GM23248 (cell line): Measurements from ENCODE around the gene CADM1. TPM values are rescaled to one million over a fixed set of nuclear protein-coding genes. Genes with fewer than 3 reads are reported as not detected.
A peak's percentile ranks its signal among the peaks of the same experiment; 100 is the strongest.

Experiments
- DNase-seq: peaks from one replicate; pipeline ENCODE4 v3.0.0-alpha.2; 2015
- H2AFZ ChIP-seq: fragments of 200-600 bp; sonication (generic); 2 replicates; pipeline ENCODE4 v1.6.1; 2016; ENCODE audit warnings: antibody characterized with exemption
- H3F3A ChIP-seq: fragments of 200-600 bp; sonication (generic); 2 replicates; pipeline ENCODE4 v1.6.1; 2016; ENCODE audit warnings: mild to moderate bottlenecking, antibody characterized with exemption, mixed run types; ENCODE audit not compliant: insufficient read depth
- H3K27ac ChIP-seq: fragments of 200-600 bp; sonication (generic); 2 replicates; pipeline ENCODE4 v1.5.1; 2016; ENCODE audit warnings: mild to moderate bottlenecking
- H3K27me3 ChIP-seq: fragments of 200-600 bp; sonication (generic); replicated peaks from 2 replicates; pipeline ENCODE4 v1.6.1; 2016; ENCODE audit warnings: mild to moderate bottlenecking; ENCODE audit not compliant: insufficient read depth
- H3K36me3 ChIP-seq: fragments of 200-600 bp; sonication (generic); 2 replicates; pipeline ENCODE4 v1.6.1; 2016; ENCODE audit warnings: low read depth, mild to moderate bottlenecking
- H3K4me1 ChIP-seq: fragments of 200-600 bp; sonication (generic); 2 replicates; pipeline ENCODE4 v1.6.1; 2016; ENCODE audit warnings: mild to moderate bottlenecking; ENCODE audit not compliant: insufficient read depth
- H3K4me2 ChIP-seq: fragments of 200-600 bp; sonication (generic); one replicate; pipeline ENCODE4 v1.6.1; 2016; ENCODE audit warnings: mild to moderate bottlenecking; ENCODE audit not compliant: unreplicated experiment
- H3K4me3 ChIP-seq: fragments of 200-600 bp; sonication (generic); 2 replicates; pipeline ENCODE4 v1.5.1; 2016; ENCODE audit warnings: mild to moderate bottlenecking
- H3K79me2 ChIP-seq: fragments of 200-600 bp; sonication (generic); 2 replicates; pipeline ENCODE4 v1.6.1; 2016; ENCODE audit warnings: mild to moderate bottlenecking; ENCODE audit not compliant: insufficient read depth
- H3K9ac ChIP-seq: fragments of 200-600 bp; sonication (generic); 2 replicates; pipeline ENCODE4 v1.6.1; 2016; ENCODE audit warnings: mild to moderate bottlenecking
- H3K9me2 ChIP-seq: fragments of 200-600 bp; sonication (generic); 2 replicates; pipeline ENCODE4 v1.6.1; 2016; ENCODE audit warnings: mixed run types, mild to moderate bottlenecking, moderate library complexity; ENCODE audit not compliant: insufficient read depth
- H3K9me3 ChIP-seq: fragments of 200-600 bp; sonication (generic); one replicate; pipeline ENCODE4 v1.6.1; 2017; ENCODE audit warnings: low read depth
- H4K20me1 ChIP-seq: fragments of 200-600 bp; sonication (generic); 2 replicates; pipeline ENCODE4 v1.6.0; 2016; ENCODE audit not compliant: insufficient read depth
- EZH2 ChIP-seq: fragments of 200-600 bp; sonication (generic); IDR thresholded peaks from 2 replicates; pipeline ENCODE4 v1.6.1; 2018; ENCODE audit warnings: antibody characterized with exemption, mild to moderate bottlenecking; ENCODE audit not compliant: insufficient read depth, poor library complexity, severe bottlenecking
- EZH2phosphoT487 ChIP-seq: fragments of 200-600 bp; sonication (generic); IDR thresholded peaks from 2 replicates; pipeline ENCODE4 v1.6.1; 2018; ENCODE audit warnings: antibody characterized with exemption, moderate library complexity, mild to moderate bottlenecking, low read depth; ENCODE audit not compliant: insufficient read depth
- WGBS, 2 experiments: methylation state at CpG; one replicate each; pipeline ENCODE4 v1.1.6; 2015 to 2017; ENCODE audit warnings: low lambda C conversion rate in 2 of 2, low coverage in 1 of 2; ENCODE audit errors: missing lambda C conversion rate in 2 of 2; 5-methylcytosine and 5-hydroxymethylcytosine counted together
- in situ Hi-C: fragments of 300-500 bp; cut with MboI; formaldehyde crosslinking; loops from 2 replicates; pipeline ENCODE4 v1.15.0; 2020
- polyA plus RNA-seq: library from polyadenylated mRNA; unstranded; fragments of >200 nt; fragmentation: Nextera tagmentation; extraction: Ambion mirVana; gene quantifications from 2 replicates; pipeline ENCODE4 v1.2.1, GENCODE V29; 2016
- total RNA-seq: library from RNA; depleted of rRNA; stranded (reverse); fragments of >200 nt; shearing (Covaris generic); gene quantifications from 2 replicates; pipeline ENCODE4 v1.2.3, GENCODE V29; 2014

The CADM1 gene
- total and polyA plus RNA-seq, 2 experiments from 2014 or later, result 0.83 to 1.4 TPM

DNA sequence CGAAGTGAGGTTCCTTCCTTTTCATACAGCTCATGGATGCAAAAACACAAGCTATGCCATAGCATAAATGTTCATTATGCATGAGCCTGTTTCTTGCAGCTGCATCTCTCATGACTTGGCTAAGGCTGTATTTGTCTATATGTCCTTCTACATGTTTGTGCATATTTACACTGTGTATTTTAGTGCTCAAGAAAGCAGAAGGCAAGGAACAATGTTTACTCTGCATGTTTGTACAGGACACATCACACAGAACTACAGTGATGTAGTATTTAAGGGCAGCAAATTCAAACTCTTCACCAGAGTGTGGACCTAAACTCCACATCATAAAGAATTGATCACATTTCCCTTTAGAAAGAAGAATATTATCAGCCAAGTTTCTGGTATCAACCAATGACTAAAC lies 170.3 kb downstream of the CADM1 start:
- Histone ChIP-seq H3K9ac (no peak overlapping the region), H3K27ac (no peak overlapping the region), H3K4me1 (no peaks in the 10 kb centered on the region), H3K79me2 (no peaks in the 10 kb centered on the region), H3K36me3 (no peaks in the 10 kb centered on the region), H3K27me3 (0 out of 2 replicates have a peak, but pooled peaks cover 11% of the 10 kb centered on the region), H3K9me3 (no peaks in the 10 kb centered on the region), H2AFZ (no peak overlapping the region), H3K4me2 (no peak overlapping the region), H3F3A (no peaks in the 10 kb centered on the region), H4K20me1 (no peaks in the 10 kb centered on the region), H3K4me3 (no peak overlapping the region), H3K9me2 (no peaks in the 10 kb centered on the region)
- TF ChIP-seq EZH2phosphoT487, result no peak
- no peak for TF ChIP-seq EZH2
- in situ Hi-C loops, result loop anchor here (25.0 kb wide), 1 partner anchor 1353 kb away; no protein-coding TSS in a partner anchor
- WGBS, 2 experiments, result 0% methylated on average over 1 of the region's 1 CpG
- DNase-seq, result no peak

DNA sequence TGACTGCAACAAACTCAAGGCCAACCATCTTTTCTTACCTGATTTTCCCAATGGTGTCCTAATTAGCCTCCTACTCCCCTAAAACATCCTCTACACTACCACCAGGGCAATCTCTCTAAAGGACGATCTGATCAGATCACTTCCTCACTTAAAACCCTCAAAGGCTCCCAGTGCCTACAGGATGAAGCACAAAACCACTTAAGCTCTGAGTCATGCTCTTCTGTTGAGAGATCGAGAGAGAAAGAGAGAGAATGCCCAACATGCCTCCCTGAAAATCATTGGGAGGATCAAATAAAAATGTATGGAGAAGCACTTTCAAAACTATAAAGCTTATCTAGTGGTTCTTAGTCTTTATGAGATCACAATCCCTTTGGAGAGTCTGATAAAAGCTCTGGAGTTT lies 171.1 kb downstream of the CADM1 start:
- TF ChIP-seq EZH2phosphoT487 (no peak), EZH2 (no peak)
- peaks cover 11% of the 10 kb centered on the region; the same call in 1 of the 2 replicates for H3K27me3 ChIP-seq
- no peaks in the 10 kb centered on the region for H3K79me2 ChIP-seq
- DNase-seq, result peak; percentile 23
- no peaks in the 10 kb centered on the region for H3K9me2 ChIP-seq
- H3K4me1 ChIP-seq, result no peaks in the 10 kb centered on the region
- no peak overlapping the region for H3K9ac ChIP-seq
- in situ Hi-C loops, result loop anchor here (25.0 kb wide), 1 partner anchor 1354 kb away; no protein-coding TSS in a partner anchor
- no peaks in the 10 kb centered on the region for H3K9me3 ChIP-seq
- no peaks in the 10 kb centered on the region for H4K20me1 ChIP-seq
- no peak overlapping the region for H3K27ac ChIP-seq
- WGBS, 2 experiments, result 43 to 46% methylated on average over 2 of the region's 2 CpGs
- H3K4me2 ChIP-seq, result no peak overlapping the region
- H2AFZ ChIP-seq, result no peak overlapping the region
- no peaks in the 10 kb centered on the region for H3F3A ChIP-seq
- H3K36me3 ChIP-seq, result no peaks in the 10 kb centered on the region
- no peak overlapping the region for H3K4me3 ChIP-seq

DNA sequence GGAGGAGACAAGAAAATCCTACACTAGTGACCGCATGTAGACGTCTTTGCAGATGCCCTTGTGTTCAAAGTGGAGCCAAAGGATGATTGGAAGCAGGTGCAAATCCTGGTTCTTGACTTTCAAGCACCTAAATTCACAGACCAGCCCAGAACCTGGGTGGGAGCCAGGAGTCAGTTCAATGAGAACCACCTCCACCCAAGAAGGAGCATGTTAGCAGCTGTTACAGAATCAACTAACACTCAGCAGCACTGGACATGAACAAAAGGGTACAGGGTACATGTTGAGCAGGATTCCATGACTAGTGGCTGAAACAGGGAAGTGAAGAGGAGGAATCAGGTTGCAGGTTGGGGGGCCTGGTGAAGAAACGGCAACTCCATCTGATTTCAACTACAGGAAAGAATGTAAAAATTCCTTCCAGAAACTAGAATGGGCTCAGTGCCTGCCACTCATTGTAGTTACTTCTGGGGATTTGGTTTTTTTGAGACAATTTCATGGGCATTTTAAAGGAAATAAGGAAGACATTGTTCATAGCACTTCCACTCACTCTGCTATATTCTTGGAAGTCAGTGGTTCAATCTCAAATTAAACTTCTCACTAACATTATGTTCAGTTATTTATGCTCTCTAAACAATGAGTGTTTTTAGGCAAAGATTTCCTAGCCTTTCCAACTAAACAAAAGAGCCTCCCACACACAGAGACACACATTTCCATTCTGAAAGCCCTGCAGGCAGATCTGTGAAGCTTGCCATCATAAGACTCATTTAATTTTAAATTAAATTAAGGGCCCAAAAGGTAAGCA lies 173.3 kb downstream of the CADM1 start:
- Histone ChIP-seq H3K9ac (no peak overlapping the region), H3K9me2 (no peaks in the 10 kb centered on the region), H4K20me1 (no peaks in the 10 kb centered on the region), H3K36me3 (no peaks in the 10 kb centered on the region), H3K4me1 (no peaks in the 10 kb centered on the region), H3F3A (no peaks in the 10 kb centered on the region), H3K79me2 (no peaks in the 10 kb centered on the region), H3K4me2 (no peak overlapping the region), H2AFZ (no peak overlapping the region), H3K4me3 (no peak overlapping the region), H3K9me3 (no peaks in the 10 kb centered on the region), H3K27ac (no peak overlapping the region), H3K27me3 (peaks cover 8% of the 10 kb centered on the region)
- no peak for DNase-seq
- in situ Hi-C loops, result loop anchor here (25.0 kb wide), 1 partner anchor 1356 kb away; no protein-coding TSS in a partner anchor
- TF ChIP-seq EZH2phosphoT487 (no peak), EZH2 (no peak)
- WGBS, 2 experiments, result 59 to 62% methylated on average over 3 of the region's 3 CpGs

DNA sequence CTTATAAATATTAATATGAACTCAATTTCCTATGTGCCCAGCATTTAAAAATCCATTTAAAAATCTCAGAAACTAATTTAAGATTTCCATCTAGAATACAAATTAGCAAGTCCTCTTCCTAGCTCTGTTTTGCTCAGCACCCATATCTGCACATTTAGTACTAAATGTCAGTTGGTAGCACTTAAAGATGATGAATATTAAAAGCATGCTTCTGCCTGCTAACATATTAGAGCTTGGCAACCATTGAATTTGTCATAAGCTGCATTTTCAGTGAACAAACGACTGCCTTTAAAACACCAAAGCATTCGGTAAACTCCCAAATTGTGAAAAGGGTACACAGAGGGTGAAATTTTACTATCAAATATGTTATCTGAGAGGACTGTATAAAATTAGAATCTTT lies 177.7 kb downstream of the CADM1 start:
- no peak overlapping the region for H3K27ac ChIP-seq
- no peak overlapping the region for H3K9ac ChIP-seq
- no peaks in the 10 kb centered on the region for H3K9me3 ChIP-seq
- no peak for DNase-seq
- no peak overlapping the region for H3K4me2 ChIP-seq
- H3K4me1 ChIP-seq, result no peaks in the 10 kb centered on the region
- H4K20me1 ChIP-seq, result no peaks in the 10 kb centered on the region
- no peak overlapping the region for H2AFZ ChIP-seq
- no peaks in the 10 kb centered on the region for H3K9me2 ChIP-seq
- no peak for TF ChIP-seq EZH2phosphoT487
- TF ChIP-seq EZH2, result no peak
- no peak overlapping the region for H3K4me3 ChIP-seq
- in situ Hi-C loops, result loop anchor here (25.0 kb wide), 1 partner anchor 1361 kb away; no protein-coding TSS in a partner anchor
- H3K36me3 ChIP-seq, result no peaks in the 10 kb centered on the region
- 75 to 77% methylated on average over 2 of the region's 2 CpGs for WGBS, 2 experiments
- no peaks in the 10 kb centered on the region for H3F3A ChIP-seq
- H3K79me2 ChIP-seq, result no peaks in the 10 kb centered on the region
- peaks cover 10% of the 10 kb centered on the region for H3K27me3 ChIP-seq
